DND-41 (cell line): ENCODE measurements around the gene SEMA4A.
"Not testable (repeated sequence)": the region's sequence is repeated elsewhere in the genome, so short reads cannot be mapped to it uniquely, and the experiment has no call there.

Experiments used
- ATAC-seq: fragments of 200-7000 bp; cut with Tn5 transposase; 3 replicates; pipeline ENCODE4 v1.9.1; 2021; ENCODE audit warnings: low read depth; ENCODE audit not compliant: insufficient read depth
- DNase-seq: peaks from one replicate; pipeline ENCODE4 v3.0.0-alpha.2; 2020
- H2AFZ ChIP-seq: 2 replicates; pipeline ENCODE4 v1.6.0; 2012; ENCODE audit warnings: low read depth, low read length
- H3K27ac ChIP-seq: 2 replicates; pipeline ENCODE4 v1.5.1; 2012; ENCODE audit warnings: low read length, inconsistent platforms
- H3K27me3 ChIP-seq: fragments of 200-600 bp; sonication (generic); 2 replicates; pipeline ENCODE4 v1.6.0; 2012; ENCODE audit warnings: low read length, mild to moderate bottlenecking, inconsistent platforms; ENCODE audit not compliant: insufficient read depth, poor library complexity
- H3K36me3 ChIP-seq: 2 replicates; pipeline ENCODE4 v1.5.1; 2012; ENCODE audit warnings: low read length, inconsistent platforms; ENCODE audit not compliant: insufficient read depth
- H3K4me1 ChIP-seq: 2 replicates; pipeline ENCODE4 v1.5.1; 2012; ENCODE audit warnings: mild to moderate bottlenecking, low read length; ENCODE audit not compliant: insufficient read depth
- H3K4me2 ChIP-seq: 2 replicates; pipeline ENCODE4 v1.6.0; 2012; ENCODE audit warnings: mild to moderate bottlenecking, moderate library complexity, low read length, inconsistent platforms; ENCODE audit not compliant: insufficient read depth
- H3K4me3 ChIP-seq, 2 experiments: fragments of 200-600 bp in 1 of 2; shearing (Covaris generic) in 1 of 2; 2 replicates each; pipeline ENCODE4 v1.5.1; 2012 to 2016; ENCODE audit warnings: inconsistent platforms in 2 of 2, low read length in 2 of 2, mild to moderate bottlenecking in 2 of 2, low read depth in 1 of 2, moderate library complexity in 1 of 2
- H3K79me2 ChIP-seq: 2 replicates; pipeline ENCODE4 v1.6.0; 2012; ENCODE audit warnings: low read length, inconsistent platforms; ENCODE audit not compliant: insufficient read depth
- H3K9ac ChIP-seq: 2 replicates; pipeline ENCODE4 v1.6.0; 2012; ENCODE audit warnings: low read depth, mild to moderate bottlenecking, inconsistent platforms, low read length, moderate library complexity
- H3K9me3 ChIP-seq: 2 replicates; pipeline ENCODE4 v1.5.1; 2012; ENCODE audit warnings: low read length, moderate library complexity, mild to moderate bottlenecking, inconsistent platforms; ENCODE audit not compliant: insufficient read depth, severe bottlenecking
- H4K20me1 ChIP-seq: 2 replicates; pipeline ENCODE4 v1.6.0; 2012; ENCODE audit warnings: low read length; ENCODE audit not compliant: insufficient read depth
- EZH2 ChIP-seq: IDR thresholded peaks from 3 replicates; pipeline ENCODE4 v1.6.1; 2012; ENCODE audit warnings: borderline replicate concordance, low read depth, mild to moderate bottlenecking, moderate library complexity, low read length, inconsistent platforms; ENCODE audit not compliant: severe bottlenecking
- TF ChIP-seq, protein P1 (sequence below): IDR thresholded peaks from 2 replicates; pipeline ENCODE4 v1.5.1; 2012; ENCODE audit warnings: borderline replicate concordance, low read length, moderate library complexity, mild to moderate bottlenecking; ENCODE audit not compliant: poor library complexity, severe bottlenecking; ENCODE audit errors: extremely low read depth

The SEMA4A gene

DNA sequence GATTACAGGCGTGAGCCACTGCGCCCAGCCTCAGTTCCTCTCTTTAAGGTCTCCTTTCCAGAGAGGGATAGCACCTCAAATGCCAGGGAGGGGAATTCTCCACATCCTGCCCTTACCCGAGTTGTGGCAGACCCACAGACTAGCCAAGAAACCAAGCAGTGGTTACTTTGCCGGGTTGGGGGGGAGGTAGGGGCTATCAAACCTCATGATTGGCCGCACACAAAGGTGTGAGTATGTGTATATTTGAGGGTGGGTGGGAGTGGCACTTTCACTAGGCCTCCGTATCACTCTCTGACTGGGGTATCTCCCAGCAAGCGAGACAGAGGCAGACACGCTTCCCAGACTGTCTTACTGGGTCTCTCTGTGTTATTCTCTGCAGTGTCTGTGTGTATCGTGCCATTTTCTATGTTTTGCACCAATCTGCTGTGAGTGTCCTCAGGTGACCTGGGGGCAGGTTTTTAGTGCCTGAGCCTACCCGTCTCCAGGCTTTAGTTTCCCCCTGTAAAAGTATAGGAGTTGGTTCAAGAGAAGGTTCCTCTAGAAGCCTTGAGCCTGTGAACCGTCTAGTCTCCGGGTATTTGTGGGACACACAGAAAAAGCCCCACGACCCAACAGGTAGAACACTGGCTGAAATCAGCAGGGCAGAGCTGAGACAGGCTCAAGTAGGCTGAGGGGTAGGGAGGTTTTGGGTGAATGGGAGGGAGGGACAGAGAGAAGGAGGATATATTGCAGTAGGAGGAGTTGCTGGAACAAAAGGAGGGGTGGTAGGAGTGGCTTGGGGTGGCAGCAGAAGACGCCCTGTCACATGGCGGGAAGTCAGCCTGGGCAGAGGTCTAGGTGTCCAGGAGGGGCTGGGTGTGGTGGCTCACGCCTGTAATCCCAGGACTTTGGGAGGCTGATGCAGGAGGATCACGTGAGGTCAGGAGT lies 28.6 kb upstream of the SEMA4A start:
- TF ChIP-seq EZH2 = no peak
- TF ChIP-seq, protein P1, sequence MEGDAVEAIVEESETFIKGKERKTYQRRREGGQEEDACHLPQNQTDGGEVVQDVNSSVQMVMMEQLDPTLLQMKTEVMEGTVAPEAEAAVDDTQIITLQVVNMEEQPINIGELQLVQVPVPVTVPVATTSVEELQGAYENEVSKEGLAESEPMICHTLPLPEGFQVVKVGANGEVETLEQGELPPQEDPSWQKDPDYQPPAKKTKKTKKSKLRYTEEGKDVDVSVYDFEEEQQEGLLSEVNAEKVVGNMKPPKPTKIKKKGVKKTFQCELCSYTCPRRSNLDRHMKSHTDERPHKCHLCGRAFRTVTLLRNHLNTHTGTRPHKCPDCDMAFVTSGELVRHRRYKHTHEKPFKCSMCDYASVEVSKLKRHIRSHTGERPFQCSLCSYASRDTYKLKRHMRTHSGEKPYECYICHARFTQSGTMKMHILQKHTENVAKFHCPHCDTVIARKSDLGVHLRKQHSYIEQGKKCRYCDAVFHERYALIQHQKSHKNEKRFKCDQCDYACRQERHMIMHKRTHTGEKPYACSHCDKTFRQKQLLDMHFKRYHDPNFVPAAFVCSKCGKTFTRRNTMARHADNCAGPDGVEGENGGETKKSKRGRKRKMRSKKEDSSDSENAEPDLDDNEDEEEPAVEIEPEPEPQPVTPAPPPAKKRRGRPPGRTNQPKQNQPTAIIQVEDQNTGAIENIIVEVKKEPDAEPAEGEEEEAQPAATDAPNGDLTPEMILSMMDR = no peak
- no peak overlapping the region for H3K4me3 ChIP-seq
- DNase-seq (no peak), ATAC-seq (no peak)
- peaks cover 23% of the 10 kb centered on the region for H3K4me1 ChIP-seq
- no peaks in the 10 kb centered on the region for H3K36me3 ChIP-seq
- no peaks in the 10 kb centered on the region for H3K9me3 ChIP-seq
- H3K27ac ChIP-seq = no peak overlapping the region
- H2AFZ ChIP-seq = no peak overlapping the region
- H3K27me3 ChIP-seq = peaks cover 16% of the 10 kb centered on the region
- H3K9ac ChIP-seq = no peak overlapping the region
- no peak overlapping the region for H3K4me2 ChIP-seq
- peaks cover 28% of the 10 kb centered on the region for H4K20me1 ChIP-seq
- H3K79me2 ChIP-seq = no peaks in the 10 kb centered on the region

DNA sequence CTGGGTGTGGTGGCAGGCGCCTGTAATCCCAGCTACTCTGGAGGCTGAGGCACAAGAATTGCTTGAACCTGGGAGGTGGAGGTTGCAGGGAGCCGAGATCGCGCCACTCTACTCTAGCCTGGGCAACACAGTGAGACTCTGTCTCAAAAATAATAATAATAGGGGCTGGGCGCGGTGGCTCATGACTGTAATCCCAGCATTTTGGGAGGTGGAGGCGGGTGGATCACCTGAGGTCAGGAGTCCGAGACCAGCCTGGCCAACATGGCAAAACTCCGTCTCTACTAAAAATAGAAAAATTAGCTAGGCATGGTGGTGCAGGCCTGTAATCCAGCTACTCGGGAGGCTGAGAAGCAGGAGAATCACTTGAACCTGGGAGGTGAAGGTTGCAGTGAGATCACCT lies 27.8 kb upstream of the SEMA4A start:
- H3K4me3 ChIP-seq, H3K9me3 ChIP-seq, H3K4me2 ChIP-seq, H2AFZ ChIP-seq, H3K27ac ChIP-seq, H3K79me2 ChIP-seq, ATAC-seq, H3K9ac ChIP-seq, H3K36me3 ChIP-seq, DNase-seq: not testable (repeated sequence)
- Histone ChIP-seq H3K27me3 (peaks cover 16% of the 10 kb centered on the region), H3K4me1 (peaks cover 23% of the 10 kb centered on the region), H4K20me1 (peaks cover 32% of the 10 kb centered on the region)

DNA sequence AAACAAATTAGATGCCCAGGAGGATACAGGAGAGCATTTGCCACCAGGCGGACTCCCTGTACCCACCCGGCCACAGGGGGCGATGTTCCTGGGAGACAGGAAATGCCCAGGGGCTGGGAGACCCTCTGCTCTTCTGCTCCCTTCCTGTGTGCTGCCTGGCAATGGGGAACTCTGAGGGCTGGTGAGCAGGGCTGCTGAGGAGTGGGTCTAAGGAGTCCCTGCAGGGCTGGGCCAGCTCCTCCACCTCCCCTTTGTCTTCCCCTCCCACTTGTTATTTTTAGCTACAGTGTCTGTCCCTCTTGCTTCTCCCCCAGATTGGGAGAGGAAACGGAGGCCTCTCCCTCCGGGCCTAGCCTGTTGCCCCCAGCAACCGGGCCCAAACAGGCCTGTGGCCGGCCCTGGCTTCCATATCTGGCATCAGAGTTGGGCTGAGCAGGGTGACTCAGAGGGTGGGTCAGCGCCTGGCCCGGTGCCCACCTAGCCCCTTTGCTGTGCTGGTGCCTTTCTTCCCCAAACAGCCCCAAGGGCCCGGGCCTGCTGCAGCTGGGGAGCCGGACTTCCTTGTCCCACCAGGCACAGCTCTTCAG lies 27.2 kb upstream of the SEMA4A start:
- DNase-seq (peak; percentile 46), ATAC-seq (no peak)
- peaks cover 23% of the 10 kb centered on the region for H3K4me1 ChIP-seq
- H4K20me1 ChIP-seq = peaks cover 32% of the 10 kb centered on the region
- H2AFZ ChIP-seq = no peak overlapping the region
- TF ChIP-seq, protein P1 = peak; percentile 59
- no peak for TF ChIP-seq EZH2
- H3K9ac ChIP-seq = no peak overlapping the region
- H3K79me2 ChIP-seq = no peaks in the 10 kb centered on the region
- peak overlapping the region; percentile 30; the same call in 1 of the 2 replicates for H3K4me2 ChIP-seq
- H3K9me3 ChIP-seq = no peaks in the 10 kb centered on the region
- no peaks in the 10 kb centered on the region for H3K36me3 ChIP-seq
- H3K27ac ChIP-seq = no peak overlapping the region
- peaks cover 16% of the 10 kb centered on the region for H3K27me3 ChIP-seq
- no peak overlapping the region for H3K4me3 ChIP-seq
